Raji (cell line): Measurements from ENCODE around the gene TRANK1.

Experiments
- POLR2A ChIP-seq: IDR thresholded peaks from 2 replicates; pipeline ENCODE4 v1.6.1; 2011; ENCODE audit warnings: low read depth, low read length, control low read depth; ENCODE audit not compliant: insufficient read depth

Gene TRANK1

GRCh38 chr3:36933540-36934296 lies 11.1 kb downstream of the TRANK1 start:
- TF ChIP-seq POLR2A, result no peak

DNA sequence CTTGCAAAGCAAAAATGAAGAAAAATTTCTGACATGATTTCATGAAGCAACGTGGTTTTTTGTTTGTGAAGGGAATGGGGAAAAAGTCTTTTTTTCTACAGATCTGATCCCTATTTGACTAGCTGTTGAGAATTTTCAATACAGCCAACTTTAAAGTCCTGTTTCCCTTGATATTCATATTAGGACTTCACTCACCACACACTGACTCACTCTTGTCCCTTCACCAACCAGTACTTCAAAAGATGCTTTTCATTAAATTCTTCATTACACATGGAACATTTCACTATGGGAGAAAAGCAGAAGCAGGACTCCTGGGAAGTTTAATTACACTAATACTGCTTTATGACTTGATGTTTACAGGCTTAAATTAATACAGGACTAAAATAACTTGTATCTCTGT lies 16.6 kb downstream of the TRANK1 start:
- TF ChIP-seq POLR2A, result no peak

DNA sequence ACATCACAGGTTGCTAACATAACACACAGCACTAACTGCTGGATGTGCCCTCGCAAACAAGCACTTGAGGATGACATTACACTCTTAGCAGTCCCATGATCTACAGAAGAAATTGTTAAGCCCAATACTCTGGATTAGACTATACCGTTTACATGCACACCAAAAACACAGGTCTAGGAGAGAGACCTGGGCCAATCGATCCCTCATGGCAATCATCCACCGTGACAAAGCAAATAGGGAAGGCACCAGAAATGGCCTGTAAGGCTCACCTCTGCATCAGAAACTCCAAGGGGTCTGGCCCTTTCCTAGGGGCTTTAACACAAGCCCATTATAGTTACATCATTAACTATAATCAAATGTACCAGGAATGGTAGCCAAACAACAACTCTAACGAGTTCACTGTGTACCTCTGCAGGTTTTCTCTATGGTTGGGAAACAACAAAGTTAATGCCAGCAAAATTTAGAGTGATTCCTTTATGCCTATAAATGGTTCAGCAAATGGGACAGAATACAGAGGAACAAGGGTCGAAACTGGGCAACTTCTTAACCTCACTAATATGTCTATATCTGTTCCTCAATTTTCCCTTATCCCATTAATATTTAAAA lies 18.5 kb downstream of the TRANK1 start:
- no peak for TF ChIP-seq POLR2A

- peak; percentile 78 for TF ChIP-seq POLR2A
Observed at GRCh38 chr3:36924744-36925521, 19.9 kb downstream of the TRANK1 start.

- TF ChIP-seq POLR2A, result 0 out of 2 replicates have a peak, but pooled peaks have one; percentile 31
Observed at GRCh38 chr3:36923981-36924743, 20.7 kb downstream of the TRANK1 start.

DNA sequence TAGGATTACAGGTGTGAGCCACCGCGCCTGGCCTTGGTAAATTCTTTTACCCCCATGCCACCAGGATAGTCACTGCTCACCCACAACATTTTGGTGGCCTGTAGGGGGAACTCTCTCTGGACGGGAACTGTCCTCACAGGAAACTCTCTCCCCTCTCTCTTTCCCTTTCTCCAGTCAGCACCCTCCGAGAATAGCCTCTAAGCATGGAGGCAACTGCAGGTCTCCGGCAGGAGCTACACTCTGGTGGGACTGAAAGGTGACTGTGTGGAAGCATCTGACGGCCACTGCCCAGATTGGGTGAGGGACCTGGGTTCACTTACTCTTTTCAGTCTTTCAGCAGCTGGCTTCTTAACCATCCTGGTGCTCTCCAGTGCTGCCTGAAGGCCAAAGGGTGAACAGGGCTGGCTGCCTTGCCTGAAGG lies 21.3 kb downstream of the TRANK1 start:
- peak; percentile 55; the same call in 1 of the 2 replicates for TF ChIP-seq POLR2A

DNA sequence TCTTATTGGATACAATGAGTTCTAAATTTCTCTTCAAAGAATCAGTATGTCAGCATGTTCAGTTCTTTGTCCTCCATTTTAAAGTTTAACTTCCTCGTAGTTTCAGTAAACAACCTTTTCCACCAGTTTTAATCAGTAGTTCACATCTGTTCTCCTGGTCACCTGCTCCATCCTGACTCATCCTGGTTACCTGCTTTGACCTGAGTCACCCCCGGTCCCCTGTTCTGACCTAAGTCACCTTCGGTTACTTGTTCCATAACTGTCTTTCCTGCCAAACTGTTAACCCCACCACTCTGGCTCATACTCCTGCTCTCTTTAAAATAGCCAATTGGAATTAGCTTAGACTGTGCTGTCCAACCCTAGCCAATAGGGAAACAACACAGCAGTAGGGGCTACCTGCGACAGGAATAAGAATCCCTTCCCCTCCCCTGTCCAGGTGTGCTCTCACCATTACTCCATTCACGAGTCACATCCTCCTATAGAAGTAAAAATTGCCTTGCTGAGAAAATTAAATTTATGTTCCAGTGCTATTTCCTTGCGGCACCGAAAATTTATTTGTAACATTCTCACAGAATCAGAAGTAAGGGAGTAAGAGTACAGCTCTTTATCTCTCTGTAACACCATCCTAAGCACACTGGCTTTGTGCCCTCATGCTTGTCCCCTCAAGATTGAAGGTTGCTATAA lies 23.8 kb downstream of the TRANK1 start:
- TF ChIP-seq POLR2A, result no peak

- no peak for TF ChIP-seq POLR2A
Observed at GRCh38 chr3:36919439-36920160, 25.3 kb downstream of the TRANK1 start.

- TF ChIP-seq POLR2A, result no peak
Observed at GRCh38 chr3:36918050-36918449, 26.8 kb downstream of the TRANK1 start.

- TF ChIP-seq POLR2A, result peak; percentile 57
Observed at GRCh38 chr3:36911990-36912804, 32.7 kb downstream of the TRANK1 start.

DNA sequence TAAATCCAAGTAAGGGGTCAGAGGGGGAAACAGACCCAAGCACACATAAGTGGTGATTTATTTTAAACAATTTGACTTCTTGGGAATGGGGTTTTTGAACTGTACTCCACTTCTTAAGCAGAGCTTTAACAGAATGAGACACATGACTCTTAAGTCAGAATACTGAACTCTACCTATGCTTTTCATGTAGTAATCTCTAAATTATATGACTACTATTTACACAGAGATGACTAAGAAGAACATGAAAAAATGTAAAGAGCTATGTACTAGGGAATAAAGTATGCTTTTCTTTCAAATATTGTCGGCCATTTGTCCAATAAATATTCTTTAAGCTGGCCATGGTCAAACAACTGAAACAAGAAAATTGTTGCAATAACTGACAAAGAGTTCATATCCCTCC lies 35.2 kb downstream of the TRANK1 start:
- TF ChIP-seq POLR2A, result no peak

DNA sequence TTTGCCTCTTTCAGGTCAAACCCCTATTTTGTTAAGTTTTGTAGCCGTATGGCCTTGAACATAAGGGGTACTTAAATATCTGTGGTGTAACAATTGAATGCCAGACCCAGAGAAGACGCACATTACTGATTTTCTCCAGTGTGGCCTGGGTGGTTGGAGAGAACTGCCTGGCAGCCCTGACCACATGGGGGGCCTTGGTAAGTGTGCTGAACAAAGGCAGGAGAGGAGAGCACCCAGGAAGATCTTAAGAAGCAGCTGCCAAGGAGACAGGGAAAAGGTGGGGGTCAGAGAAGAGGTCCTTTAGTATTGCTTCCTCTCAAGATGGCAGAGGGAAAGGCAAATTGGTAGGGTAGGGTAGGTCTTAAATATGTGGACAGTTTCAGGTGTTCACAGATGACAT lies 35.7 kb downstream of the TRANK1 start:
- TF ChIP-seq POLR2A, result no peak

GRCh38 chr3:36908647-36909180 lies 36.1 kb downstream of the TRANK1 start:
- TF ChIP-seq POLR2A, result no peak
